ENCODE data around the gene TMX4.

- TF ChIP-seq CTCF (IDR thresholded peaks at IDR 0.05; ENCODE audit: low read length) (no peak), EZH2 (IDR thresholded peaks at IDR 0.05; ENCODE audit: borderline replicate concordance, low read length) (no peak)
These were observed 44.7 kb downstream of the TMX4 start for GRCh38 chr20:7974785-7975435.

All from OCI-LY1 (cell line).